GM19455 (cell line): Measurements from ENCODE around the gene TUBB.
"Not testable (repeated sequence)": the region's sequence is repeated elsewhere in the genome, so short reads cannot be mapped to it uniquely, and the experiment has no call there.

ENCODE experiments used
- ATAC-seq: cut with Tn5 transposase; IDR thresholded peaks from one replicate; pipeline ENCODE4 v1.9.1; 2021; ENCODE audit not compliant: unreplicated experiment

TUBB gene

DNA sequence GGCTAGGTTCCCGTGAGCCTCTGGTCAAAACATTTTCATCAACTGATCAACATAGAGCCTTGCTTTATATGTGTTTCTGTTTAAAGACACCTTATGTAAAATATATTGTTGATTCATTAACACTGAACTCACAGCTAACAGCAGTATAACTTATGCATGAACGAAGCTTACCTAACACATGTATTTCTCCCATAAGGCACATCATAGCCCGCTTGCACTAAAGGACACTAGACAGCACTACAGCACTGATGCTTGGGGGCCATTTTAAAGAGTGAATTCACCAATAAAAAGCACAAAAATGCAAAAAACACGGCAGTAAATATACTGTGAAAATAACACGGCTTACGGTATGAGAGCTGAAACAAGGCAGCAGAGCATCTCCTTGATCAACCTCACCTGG is 18.4 kb downstream of the TUBB start:
- no peak for ATAC-seq

GRCh38 chr6:30740540-30740870 is 20.4 kb downstream of the TUBB start:
- no peak for ATAC-seq

- no peak for ATAC-seq
Measured at GRCh38 chr6:30741063-30741779, 21.1 kb downstream of the TUBB start.

DNA sequence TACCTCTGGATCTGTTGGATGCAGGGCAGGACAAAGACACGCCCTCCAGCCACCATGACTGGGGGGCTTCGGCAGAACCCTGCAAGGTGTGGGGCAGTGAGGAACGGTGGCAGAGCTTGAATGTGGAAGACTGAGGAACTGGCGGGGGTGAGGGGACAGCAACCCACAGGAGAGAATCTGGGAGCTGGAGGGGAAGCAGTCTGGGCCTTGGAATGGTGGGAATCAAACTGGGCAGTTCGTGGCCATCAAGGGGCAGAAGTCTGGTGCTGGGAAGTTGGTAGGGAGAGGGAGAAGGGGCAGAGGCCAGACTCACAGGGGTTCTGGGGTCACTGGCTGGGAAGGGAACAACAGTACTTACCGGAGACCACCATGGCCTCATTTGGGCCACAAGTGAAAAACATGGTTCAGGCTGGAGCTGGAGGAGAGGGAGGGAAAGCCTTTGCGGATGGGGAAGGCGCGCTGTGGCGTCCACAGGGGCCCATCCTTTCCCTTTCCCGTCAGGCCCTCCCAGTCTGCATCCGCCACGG is 21.7 kb downstream of the TUBB start:
- no peak for ATAC-seq

GRCh38 chr6:30742316-30743098 is 22.4 kb downstream of the TUBB start, which contains the start of gene FLOT1:
TSS of gene FLOT1 (minus strand) at chr6:30742687. CDS start at chr6:30742189, 498 bp downstream.
- peak; percentile 66 for ATAC-seq

DNA sequence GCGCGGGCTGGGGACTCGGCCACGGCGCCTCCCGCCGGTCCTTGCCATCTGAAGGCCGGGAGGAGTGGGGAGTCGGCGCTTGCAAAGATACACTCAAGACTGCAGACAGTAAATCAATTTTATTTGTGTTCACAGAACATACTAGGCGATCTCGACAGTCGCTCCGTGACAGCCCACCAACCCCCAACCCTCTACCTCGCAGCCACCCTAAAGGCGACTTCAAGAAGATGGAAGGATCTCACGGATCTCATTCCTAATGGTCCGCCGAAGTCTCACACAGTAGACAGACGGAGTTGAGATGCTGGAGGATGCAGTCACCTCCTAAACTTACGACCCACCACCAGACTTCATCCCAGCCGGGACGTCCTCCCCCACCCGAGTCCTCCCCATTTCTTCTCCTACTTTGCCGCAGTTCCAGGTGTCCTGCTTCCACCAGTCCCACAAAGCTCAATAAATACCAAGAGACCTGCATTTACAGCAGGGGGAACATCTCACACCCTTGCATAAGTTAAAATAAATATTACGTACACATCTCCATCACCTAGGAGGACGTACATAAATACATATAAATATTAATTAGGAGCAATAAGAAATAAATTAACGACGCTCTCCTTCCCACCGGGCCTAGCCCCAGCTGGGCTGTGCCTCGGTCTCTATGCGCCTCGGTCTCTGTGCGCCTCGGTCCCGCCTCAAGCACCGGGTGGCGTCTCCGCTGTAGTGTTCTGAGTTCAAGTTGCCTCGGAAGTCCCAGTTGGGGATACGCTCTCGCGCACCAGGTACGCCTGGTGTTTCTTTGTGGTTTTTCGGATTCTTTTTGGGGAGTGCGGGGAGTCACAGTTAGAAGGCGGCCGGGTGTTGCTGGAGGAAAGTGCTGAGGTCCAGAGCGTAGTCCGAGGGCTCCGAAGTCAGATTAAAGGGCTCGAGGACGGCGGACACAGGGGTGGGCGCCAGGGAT is 23.2 kb downstream of the TUBB start:
- peak; percentile 29 for ATAC-seq

DNA sequence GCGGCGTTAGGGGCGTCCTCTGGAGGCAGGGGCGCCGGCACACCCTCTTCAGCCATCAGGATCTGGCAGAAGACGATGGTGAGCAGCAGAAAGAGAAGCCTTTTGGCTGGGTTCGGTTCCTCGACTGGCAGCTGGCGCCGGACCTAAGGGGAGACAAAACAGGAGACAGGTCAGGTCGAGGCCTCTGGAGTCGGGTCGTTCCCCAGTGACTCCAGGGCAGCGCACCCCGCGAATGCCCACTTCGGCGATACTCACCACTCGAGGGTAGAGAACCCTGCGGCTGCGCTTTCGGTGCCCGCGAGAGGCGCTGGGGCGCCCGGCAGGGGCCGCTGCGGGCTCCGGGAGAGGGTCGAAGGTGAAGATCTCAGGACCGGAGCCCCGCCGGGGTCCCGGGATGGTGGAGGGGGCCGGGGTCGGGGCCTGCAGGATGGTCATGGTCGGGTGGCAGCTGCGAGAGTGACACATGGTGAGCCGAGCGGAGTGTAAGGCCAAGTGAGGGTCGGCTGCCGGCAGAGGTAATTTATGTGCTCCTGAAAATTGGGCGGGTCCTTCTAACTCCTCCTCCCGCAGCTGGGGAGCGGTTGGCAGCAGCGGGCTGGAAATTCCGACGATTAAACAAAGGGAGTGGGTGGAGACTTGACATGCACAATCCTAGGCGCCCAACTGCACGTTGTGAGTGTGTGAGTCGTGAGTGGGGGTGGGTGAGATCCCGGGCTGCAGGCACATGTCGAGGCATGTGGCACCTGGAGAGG is 24.1 kb downstream of the TUBB start, which contains the start of gene IER3:
TSS of gene IER3 (minus strand) at position 494 of the 752 bp plus-strand sequence. CDS start at position 465, 29 bp downstream.
- no peak for ATAC-seq

GRCh38 chr6:30747300-30747687 is 27.1 kb downstream of the TUBB start:
- ATAC-seq = no peak

GRCh38 chr6:30747902-30748769 is 28.0 kb downstream of the TUBB start:
- ATAC-seq = no peak

GRCh38 chr6:30748851-30749540 is 28.8 kb downstream of the TUBB start:
- ATAC-seq = no peak

DNA sequence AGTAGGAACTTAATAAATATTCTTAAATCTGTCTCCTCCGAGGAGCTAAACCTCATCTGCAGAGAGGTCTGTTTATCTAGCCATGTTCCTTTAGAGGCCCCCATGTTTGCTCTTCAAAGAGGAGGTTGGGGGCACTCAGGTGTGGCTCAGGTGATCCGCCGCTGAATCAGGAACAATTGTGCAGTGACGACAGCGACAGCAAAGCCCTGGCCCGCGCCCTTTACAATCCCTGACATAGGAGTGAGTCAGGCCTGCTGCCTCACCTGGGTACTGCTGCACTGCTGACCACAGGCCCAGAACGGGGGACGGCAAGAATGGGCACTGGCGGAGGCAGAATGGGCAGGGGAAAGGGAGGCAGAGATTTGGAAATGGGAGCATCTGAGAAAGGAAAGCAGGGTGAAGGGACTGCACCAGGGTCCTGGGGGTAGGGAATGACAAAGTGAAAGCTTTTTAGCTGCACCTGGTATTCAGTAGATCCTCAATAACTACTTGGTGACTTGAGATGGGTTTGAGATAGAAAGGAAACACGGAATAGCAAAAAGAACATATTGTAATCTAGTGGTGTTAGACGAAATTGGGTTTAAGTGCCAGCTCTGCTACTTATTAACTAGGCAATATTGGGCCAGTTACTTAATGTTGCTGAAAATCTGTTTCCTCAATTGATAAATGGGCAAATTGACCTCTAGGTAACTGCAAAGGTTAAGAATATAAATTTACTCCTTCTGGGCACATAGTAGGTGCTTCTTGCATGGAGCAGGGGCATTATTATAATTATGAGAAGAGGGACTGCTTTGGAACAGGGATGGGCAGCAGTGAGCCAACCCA is 29.6 kb downstream of the TUBB start:
- no peak for ATAC-seq

DNA sequence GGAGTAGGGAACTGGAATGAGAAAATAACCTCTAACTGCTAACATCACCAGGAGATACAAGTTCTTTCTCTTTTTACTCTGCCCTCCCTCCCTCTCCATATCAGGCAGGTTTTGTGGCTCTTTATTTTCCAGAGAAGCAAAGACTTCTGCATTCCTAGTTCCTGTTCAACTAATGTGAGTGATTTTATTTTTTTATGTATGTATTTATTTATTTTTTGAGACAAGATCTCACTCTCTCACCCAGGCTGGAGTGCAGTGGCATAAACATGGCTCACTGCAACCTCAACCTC is 30.2 kb downstream of the TUBB start:
- ATAC-seq = no peak

GRCh38 chr6:30752157-30752927 is 32.2 kb downstream of the TUBB start:
- no peak for ATAC-seq

DNA sequence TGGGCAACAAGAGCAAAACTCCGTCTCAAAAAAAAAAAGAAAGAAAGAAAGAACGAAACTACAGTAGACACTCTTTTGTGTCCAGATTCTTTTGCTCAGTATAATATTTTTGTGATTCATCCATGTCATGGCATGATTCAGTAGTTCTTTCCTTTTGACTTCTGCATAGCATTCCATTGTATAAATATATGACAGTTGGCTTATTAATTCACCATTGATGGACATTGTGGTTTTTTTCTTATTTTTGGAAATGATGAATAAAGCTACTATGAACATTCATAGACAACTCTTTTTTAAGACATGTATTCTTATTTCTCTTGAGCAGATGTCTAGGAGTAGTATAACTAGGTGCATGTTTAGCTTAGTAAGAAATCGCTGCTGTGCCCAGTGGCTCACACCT is 34.5 kb downstream of the TUBB start:
- ATAC-seq = no peak

- ATAC-seq = not testable (repeated sequence)
Measured at GRCh38 chr6:30756405-30757003, 36.4 kb downstream of the TUBB start.

GRCh38 chr6:30757261-30757904 is 37.2 kb downstream of the TUBB start:
- no peak for ATAC-seq
